ENCODE measurements around the gene ZNF740.

ZNF740 gene

DNA sequence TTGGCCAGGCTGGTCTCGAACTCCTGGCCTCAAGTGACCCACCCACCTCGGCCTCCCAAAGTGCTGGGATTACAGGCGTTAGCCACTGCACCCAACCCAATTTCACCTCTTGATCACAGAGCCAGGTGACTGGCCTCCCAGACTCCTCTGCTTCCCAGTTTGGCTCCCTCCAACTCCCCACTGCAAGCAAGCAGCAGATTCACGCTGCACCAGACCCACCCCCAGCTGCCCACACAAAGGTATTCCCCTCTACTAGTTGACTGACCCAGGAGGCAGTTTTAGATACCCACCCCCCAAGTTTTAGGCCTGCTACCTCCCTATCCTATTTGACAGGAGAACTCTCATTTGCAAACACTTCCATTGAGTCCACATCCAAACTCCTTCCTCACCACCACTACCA, 46.3 kb downstream of the ZNF740 start:
- DNase-seq (ENCODE audit: low read depth in 3 of 3), result no peak

DNA sequence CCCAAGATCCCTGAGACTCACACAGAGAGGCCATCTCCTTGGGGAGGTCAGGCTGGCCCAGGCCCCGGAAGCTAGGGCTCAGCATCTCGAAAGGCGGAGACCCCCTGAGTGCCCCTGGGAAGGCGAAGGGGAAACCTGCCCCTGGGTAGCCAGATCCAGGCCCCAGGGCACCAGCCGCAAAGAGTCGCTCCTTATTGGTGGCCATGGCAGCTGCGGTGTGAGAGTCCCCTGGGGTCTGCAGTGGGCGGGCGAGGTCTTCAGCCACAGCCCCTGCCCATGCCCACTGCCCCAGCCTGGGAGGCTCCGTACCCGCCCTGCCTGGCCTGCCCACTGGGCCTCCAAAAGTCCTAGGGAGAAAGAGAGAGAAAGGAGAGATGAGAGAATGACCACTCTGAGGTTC, 46.8 kb downstream of the ZNF740 start:
- no peak for DNase-seq (ENCODE audit: low read depth in 3 of 3)

DNA sequence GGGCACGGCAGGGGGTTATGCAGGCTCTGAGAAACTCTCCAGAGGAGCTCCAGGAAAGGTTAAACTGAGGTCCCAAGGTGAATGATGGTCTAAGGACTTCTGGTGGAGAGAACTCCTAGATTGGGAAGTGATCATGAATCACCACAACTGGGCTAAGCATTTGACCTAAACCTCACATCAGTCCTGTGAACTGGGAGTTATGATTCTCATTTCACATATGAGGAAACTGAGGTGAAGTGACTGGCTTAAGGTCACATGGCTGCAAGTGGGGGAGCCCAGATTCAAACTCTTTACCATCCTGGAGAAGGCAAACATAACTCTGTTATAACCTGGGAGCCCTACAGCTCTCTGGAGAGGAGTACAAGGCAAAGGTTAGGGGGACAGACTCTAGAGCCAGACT, 47.3 kb downstream of the ZNF740 start:
- no peak for DNase-seq (ENCODE audit: low read depth in 3 of 3)

DNA sequence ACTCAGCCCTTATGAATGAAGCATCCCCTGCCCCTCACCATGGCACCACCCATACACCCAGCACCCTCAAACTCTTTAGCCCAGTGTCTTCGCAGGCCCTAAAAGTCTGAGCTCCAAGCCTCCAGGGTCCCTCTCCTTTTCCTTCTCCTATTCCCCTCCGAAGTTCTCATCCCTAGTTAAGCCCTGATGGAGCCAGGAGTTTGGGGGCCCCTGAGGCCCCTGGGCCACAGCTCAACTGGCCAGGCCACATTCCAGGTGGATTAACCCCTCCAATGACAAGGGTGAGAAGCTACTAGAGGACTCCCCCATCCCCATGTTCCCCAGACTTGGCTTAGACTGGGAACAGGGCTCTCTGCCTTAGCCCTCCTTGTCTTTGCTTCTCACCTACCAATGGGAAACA, 48.9 kb downstream of the ZNF740 start:
- no peak for DNase-seq (ENCODE audit: low read depth in 3 of 3)

DNA sequence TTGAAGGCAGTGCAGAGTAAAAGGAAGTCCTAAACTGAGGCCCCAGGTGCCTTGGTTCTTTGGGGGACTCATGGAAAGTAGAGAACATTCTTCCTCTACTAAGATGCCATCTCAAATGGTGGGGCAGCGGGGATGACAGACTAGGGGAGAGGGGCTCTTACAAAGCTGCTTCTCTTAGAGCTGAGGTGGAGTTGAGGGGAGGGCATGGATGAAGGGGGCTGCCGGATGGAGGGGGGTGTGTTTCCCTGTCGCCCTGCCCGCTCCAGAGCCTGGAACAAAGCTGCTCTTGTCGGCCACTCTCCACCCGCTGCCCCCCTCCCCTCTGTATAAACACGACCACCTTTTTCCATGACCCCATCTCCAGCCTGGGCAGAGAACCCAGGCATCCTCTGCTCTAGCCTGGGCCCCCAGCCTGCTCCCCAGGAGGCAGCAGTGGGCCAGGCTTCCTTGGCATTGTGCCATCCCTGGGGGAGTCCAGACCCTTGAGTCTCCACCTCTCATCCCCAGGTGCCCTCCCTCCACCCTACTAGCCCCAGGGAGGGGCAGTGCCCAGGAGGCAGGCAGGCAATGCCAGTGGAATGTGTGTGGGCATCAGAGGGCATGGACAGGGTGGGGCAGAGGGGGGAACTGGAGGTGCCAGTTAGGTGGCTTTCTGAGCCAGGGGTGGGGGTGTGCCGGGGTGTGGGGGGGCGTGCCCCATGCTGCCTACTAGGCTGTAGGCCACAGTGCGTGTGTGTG, 49.8 kb downstream of the ZNF740 start:
- DNase-seq (ENCODE audit: low read depth in 3 of 3), result no peak

DNA sequence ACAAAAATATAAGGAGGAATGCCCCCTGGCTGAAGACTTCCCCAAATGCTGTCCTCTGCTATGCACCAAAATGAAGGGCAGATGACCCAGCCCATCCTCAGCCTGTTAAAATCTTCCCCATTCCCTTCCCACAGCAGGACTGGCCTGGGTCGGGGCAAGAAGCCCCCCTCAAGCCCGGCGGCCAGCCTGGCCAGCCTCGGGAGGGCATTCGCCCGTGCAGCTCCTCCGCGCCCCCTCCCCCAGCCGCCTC, 51.1 kb downstream of the ZNF740 start:
- DNase-seq (ENCODE audit: low read depth in 3 of 3), result no peak

DNA sequence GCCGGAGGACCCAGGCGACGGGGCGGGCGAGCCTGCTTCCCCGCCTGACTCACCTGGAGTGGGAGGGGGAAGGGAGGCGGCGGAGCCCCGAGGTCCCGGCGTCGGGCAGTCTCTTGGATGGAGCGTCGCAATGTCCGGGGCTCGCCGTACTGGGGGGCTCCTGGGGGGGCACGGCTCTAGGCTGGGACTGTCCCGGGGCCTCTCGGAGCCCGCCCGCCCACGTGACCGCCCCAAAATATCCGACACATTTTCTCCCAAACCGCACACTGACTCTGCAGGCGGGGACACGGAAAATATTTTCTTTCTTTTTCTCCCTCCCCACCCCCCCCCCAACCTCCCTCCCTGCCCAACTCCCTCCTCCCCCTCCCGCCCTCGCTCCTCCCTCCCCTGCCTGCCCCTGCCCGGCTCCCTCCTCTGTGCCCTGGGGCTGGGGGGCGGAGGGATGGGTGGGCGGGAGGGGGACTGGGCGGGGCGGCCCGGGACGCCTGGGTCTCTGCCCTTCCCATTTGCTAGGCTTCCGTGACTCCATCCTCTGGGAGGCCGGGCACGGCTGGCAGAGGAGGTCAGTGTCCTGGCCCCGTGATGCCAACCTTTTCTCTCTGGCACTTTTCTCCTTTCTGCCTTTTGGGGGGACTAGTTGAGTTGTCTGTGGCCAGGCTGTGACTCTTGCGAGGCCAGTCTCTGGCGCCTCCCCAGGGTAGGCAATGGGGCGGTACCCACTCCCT, 51.6 kb downstream of the ZNF740 start, which contains the start of gene RARG:
RARG (minus strand) TSS at position 289 of the 725 bp plus-strand sequence. CDS start 4,664 bp downstream, outside the sequence.
- DNase-seq (ENCODE audit: low read depth in 3 of 3), result peak in 1 of 3 experiments; percentile 76

DNA sequence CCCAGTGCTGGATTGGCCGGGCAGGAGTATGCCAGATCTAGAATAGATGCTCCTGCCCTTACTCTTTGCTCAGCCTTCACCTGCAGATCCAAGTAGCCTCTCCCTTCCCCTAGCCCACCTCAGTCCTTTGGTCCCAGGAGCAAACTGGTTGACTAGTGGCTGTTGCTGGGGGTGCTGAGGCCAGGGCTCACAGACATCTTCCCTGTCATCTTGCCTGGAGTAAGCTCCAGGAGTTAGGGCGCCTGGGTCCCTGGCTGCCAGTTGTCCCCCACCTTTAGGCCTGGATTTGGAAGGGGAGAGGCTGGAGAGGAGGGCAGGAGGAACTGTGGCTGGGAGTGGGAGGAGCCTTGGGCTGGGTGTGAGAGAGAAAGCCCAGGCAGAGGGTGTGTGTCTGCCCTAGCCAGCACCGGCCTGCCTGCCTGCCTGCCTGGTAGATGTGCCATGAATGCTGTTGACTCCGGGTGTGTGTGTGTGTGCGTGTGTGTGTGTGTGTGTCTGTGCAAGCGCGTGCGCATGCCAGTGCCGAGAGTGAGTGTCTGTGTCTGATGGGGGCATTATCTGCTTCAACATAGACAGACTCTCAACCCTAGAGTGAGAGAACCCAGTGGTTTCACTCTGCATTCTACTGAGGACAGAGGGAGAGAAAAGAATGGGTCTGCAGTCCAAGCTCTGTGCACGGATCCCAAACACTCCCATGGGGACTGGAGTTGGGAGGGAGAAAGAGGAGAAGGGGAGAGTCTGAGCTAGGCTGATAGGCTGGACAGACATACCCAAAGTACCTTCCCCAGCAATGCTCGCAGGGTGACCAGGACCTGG, 52.3 kb downstream of the ZNF740 start:
- DNase-seq (ENCODE audit: low read depth in 3 of 3), result no peak

DNA sequence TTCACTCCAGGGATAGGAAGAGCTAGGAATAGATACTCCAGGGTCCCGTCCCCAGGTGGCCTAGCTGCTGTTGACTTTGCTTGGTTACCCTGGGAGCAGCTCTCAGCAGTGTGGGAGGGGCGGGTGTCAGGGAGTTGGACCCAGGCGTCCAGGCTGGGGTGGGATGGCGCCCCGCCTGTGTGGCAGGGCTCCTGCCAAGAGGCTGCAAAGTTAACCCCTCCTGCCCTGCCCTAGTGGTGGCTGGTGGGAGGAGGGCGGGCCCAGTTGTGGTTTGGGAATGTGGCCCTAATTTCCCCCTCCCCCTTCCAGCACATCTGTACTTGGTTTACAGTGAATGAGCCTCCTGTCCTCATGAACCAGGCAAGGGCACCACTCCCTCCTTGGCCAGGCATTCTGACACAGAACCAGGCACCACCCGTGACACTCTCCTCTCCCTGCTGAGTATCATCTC, 53.2 kb downstream of the ZNF740 start:
- no peak for DNase-seq (ENCODE audit: low read depth in 3 of 3)

DNA sequence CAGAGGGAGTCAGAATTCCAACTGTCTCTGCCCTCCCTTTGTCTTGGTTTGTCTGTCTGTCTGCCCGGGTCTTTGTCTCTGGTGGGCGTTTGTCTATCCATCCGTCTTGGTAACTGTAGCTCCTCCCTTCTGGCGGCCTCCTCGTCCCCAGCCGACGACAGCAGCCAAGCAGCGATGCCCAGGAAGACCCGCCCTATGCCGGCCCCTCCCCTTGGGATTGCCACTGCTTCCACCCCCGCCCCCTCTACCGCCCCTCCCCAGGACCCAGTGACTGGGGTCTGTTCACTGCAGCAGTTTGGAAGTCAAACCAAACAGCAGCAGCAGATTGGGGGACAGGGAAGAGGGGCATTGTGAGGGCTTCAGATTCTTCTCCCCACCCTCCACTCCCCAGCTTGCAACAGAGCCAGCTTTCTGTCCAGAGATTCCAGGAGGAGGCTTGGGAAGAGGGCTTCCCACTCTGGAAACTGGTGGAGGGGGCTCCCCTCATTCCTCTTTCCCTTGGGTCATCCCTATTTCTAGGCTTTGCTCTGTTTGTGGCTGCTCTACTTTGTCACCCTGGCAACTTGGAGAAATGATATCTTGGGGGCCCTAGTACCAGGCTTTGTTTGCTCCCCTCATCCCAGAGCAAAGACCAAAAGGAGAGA, 53.9 kb downstream of the ZNF740 start:
- DNase-seq (ENCODE audit: low read depth in 3 of 3), result no peak

DNA sequence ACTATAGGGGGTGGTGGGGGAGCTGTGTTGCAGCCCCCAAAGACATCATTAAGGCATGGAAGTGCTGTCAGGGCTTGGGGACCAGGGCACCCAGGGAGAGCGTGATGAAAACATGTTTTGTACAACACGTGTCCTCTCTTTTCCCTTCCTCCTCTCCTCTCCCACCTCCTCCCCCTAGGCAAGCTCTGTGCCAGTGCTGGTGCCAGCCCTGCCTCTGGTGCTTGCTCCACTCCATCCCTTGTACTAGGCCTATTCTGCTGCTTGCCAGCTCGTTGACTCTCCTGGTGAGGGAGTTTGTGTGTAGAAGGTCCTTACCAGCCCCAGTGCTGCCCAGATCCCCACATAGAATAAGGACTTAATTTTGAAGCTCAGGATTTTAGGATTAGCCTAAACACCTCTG, 54.6 kb downstream of the ZNF740 start:
- DNase-seq (ENCODE audit: low read depth in 3 of 3), result no peak

DNA sequence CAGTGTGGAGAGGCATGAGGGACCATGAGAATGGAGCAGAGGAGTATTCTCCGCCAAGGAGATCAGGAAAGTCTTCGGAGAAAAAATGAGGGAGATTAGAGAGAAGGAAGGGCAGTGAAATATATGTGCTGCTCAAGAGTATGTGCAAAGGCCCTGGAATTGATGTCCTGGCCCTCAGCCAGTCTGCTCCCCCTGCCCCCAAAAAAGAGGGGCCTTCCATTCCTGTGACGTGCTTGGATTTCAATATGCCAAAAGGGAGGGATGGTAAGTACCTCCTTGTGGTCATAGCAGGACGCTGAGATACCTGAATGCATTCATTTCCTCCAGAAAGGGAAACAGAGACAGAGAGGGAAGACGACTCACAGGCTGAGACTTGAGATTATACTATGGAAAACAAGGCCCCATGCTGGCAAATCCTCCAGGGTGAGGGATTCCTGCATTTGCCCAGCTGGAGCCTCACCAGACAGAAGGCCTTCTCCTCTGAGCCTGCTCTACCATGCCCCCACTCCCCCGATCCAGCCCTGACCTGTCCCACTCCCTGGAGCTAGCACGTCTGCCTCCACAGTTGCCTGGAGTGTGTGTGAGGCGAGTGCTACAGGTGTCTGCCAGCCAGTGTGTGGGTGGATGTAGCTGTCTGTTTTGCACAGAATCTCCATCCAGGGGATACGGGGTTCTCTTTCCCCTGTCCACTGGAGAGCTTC, 55.4 kb downstream of the ZNF740 start:
- no peak for DNase-seq (ENCODE audit: low read depth in 3 of 3)

DNA sequence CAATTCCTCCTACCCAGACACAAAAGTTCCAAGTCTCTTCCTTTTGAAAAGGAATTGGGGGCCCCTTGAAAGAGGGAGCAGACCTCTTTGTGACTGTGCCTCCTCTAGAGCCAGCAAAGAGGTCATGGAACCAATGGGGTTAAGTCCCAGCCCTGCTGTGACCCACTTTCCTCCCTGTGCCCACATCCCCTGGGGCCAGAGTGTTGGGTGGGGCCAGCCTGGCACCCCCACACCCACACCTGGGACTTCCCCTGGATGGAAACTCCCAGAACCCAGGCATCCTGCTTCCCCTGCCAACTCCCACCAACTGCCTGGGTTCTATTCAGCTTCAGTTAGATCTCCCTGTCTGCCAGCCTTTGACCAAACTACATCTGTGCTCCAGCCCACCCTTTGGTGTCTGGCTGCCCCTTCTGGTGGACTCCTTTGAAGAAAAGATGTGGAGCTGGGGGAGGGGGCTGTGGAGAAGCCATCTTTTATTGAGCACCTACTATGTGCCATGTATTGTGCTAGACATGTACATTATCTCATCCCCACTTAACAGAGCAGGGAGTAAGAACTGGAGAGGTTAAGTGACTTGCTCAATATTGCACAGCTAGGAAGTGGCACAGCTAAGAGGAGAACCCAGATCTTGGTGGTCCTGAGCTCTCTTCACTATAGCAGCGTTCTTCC, 56.1 kb downstream of the ZNF740 start:
- no peak for DNase-seq (ENCODE audit: low read depth in 3 of 3)

DNA sequence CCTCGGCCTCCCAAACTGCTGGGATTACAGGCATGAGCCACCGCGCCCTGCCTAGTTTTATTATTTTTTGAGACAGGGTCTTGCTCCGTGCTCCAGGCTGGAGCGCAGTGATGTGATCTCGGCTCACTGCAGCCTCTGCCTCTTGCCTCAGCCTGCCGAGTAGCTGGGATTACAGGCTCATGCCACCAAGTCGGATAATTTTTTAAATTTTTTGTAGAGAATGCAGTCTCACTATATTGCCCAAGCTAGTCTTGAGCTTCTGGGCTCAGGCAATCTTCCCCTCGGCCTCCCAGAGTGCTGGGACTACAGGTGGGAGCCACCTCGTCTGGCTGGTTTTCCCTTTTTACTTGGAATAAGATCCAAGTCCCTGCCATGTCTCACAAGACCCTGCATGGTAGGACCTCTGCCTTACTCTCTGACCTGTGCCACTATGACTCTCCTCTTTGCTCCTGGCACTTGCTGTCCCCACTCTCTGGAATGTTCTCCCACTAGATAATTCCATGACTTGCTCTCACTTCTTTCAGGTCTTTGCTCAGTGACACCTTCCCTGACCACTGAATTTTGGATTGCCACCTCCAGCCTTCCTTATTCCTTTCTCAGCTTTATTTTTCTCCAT, 59.2 kb downstream of the ZNF740 start:
- no peak for DNase-seq (ENCODE audit: low read depth in 3 of 3)

DNA sequence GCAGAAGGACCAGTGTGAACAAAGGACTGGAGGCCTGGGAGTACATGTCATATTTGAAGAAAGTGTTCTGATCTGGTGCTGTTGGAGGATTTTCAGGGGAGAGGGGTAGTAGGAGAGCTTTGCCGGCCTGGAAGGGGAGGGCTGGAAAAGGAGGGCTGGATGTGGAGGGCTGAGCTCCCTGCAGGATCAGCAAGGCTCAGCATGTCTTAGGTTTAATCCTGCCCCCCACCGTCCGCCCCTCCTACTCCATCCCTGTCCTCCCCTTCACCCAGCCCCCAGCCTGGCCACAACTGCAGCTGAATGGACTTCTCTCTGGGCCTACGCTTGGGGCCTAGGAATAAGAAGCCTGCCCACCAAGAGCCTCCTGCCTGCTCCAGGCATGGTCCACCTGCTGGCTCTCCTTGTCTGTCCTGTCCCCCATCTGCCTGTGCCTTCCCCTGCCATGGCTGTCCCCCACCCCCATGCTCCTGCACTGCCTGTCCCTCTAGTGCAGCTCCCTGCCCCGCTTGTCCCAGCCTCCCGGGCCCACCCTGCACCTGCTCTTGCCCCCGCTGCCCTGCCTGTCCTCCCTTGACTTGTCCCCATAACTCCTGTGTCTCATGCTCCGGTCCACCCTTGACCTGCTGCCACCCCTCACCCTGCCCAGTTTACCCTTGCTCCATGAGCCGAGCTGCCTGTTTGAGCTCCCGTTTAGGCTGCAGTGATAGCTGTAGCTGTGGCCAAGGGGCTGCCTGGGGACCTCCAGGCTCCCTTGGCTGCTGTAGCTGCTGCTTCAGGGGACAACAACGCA, 61.3 kb downstream of the ZNF740 start:
- no peak for DNase-seq (ENCODE audit: low read depth in 3 of 3)

DNA sequence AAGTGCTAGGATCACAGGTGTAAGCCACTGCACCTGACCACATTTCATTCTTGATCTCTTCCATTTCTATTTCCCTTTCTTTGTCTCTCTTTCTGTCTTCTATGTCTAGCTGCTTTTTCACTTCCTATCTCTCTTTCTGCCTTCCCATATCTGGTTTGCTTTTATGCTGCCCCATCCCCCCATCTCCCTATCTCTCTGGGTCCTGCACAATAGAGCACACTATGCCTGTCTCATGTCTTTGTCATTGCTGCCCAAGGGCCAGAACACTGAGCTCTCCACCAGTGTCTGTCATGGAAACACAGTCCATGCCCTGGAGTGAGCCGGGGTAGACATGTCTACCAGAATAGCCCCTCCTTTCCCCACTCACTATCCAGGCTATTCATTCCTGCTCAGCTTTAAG, 63.8 kb downstream of the ZNF740 start:
- DNase-seq (ENCODE audit: low read depth in 3 of 3), result no peak
